C4-2B (cell line): ENCODE measurements around the gene CSAD.

Experiments
- H3K27ac ChIP-seq: fragments of 450-650 bp; 2 replicates; pipeline ENCODE4 v1.5.1; 2017
- CTCF ChIP-seq: fragments of 450-650 bp; conservative IDR thresholded peaks from 2 replicates; pipeline ENCODE4 v1.5.1; 2017; ENCODE audit warnings: mild to moderate bottlenecking
- ZFX ChIP-seq: fragments of 450-650 bp; IDR thresholded peaks from 2 replicates; pipeline ENCODE4 v1.6.1; 2017

Gene CSAD

GRCh38 chr12:53180220-53180930 is at the start of gene CSAD, which contains the start of gene ZNF740:
CSAD (minus strand) TSS chr12:53180925; CDS start chr12:53173470, 7,455 bp downstream.
ZNF740 (plus strand) TSS chr12:53180722; CDS start chr12:53181984, 1,262 bp downstream.
- no peak for TF ChIP-seq CTCF
- peak within 1 kb of the TSS; percentile 84 for H3K27ac ChIP-seq

GRCh38 chr12:53230108-53230845 is 49.6 kb upstream of the CSAD start:
- no peak for TF ChIP-seq CTCF
- no peak for TF ChIP-seq ZFX
- no peak overlapping the region for H3K27ac ChIP-seq

GRCh38 chr12:53229454-53229853 is 48.7 kb upstream of the CSAD start:
- TF ChIP-seq CTCF (no peak), ZFX (no peak)
- H3K27ac ChIP-seq = no peak overlapping the region

GRCh38 chr12:53227836-53228235 is 47.1 kb upstream of the CSAD start:
- H3K27ac ChIP-seq = no peak overlapping the region
- TF ChIP-seq CTCF (no peak), ZFX (no peak)

GRCh38 chr12:53227341-53227740 is 46.6 kb upstream of the CSAD start:
- no peak overlapping the region for H3K27ac ChIP-seq

GRCh38 chr12:53226815-53227214 is 46.1 kb upstream of the CSAD start:
- no peak overlapping the region for H3K27ac ChIP-seq
- TF ChIP-seq ZFX (no peak), CTCF (no peak)

More at GRCh38 chr12:53227341-53227740, 46.6 kb upstream of the CSAD start:
- TF ChIP-seq CTCF = no peak
- TF ChIP-seq ZFX = no peak

- H3K27ac ChIP-seq = no peak overlapping the region
- no peak for TF ChIP-seq ZFX
- TF ChIP-seq CTCF = no peak
Measured at GRCh38 chr12:53225635-53226424, 45.1 kb upstream of the CSAD start.
